Loucy (cell line): ENCODE measurements around the gene RSPRY1.

Source experiments
- EZH2phosphoT487 ChIP-seq: fragments of 200-600 bp; IDR thresholded peaks from 2 replicates; pipeline ENCODE4 v1.6.1; 2018; ENCODE audit warnings: antibody characterized with exemption, mild to moderate bottlenecking, moderate library complexity, borderline replicate concordance
- TF ChIP-seq, protein P1 (sequence below): fragments of 200-600 bp; sonication (generic); conservative IDR thresholded peaks from 2 replicates; pipeline ENCODE4 v1.5.1; 2014; ENCODE audit warnings: mild to moderate bottlenecking, antibody characterized with exemption, low read length

DNA sequence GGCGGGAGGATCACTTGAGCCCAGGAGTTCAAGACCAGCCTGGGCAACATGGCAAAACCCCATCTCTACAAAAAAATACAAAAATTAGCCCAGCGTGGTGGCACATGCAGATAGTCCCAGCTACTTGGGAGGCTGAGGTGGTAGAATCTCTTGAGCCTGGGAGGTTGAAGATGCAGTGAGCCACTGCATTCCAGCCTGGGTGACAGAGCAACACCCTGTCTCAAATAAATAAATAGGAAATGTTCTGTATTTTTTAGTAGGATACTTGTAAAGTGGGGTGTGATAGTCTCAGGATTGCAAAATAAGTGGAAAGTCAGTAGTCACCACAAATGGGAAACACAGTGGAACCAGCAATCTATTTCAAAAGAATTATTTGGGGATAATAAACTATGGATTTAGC lies 4.0 kb downstream of the RSPRY1 start:
- TF ChIP-seq, protein P1, sequence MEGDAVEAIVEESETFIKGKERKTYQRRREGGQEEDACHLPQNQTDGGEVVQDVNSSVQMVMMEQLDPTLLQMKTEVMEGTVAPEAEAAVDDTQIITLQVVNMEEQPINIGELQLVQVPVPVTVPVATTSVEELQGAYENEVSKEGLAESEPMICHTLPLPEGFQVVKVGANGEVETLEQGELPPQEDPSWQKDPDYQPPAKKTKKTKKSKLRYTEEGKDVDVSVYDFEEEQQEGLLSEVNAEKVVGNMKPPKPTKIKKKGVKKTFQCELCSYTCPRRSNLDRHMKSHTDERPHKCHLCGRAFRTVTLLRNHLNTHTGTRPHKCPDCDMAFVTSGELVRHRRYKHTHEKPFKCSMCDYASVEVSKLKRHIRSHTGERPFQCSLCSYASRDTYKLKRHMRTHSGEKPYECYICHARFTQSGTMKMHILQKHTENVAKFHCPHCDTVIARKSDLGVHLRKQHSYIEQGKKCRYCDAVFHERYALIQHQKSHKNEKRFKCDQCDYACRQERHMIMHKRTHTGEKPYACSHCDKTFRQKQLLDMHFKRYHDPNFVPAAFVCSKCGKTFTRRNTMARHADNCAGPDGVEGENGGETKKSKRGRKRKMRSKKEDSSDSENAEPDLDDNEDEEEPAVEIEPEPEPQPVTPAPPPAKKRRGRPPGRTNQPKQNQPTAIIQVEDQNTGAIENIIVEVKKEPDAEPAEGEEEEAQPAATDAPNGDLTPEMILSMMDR: no peak
- no peak for TF ChIP-seq EZH2phosphoT487
